A549 (cell line): ENCODE results near the gene CELF2.

Experiments
- NFE2L2 ChIP-seq: fragments of 150-350 bp; conservative IDR thresholded peaks from 2 replicates; pipeline ENCODE4 v1.6.1; 2014; ENCODE audit warnings: low read length
- PHF8 ChIP-seq: fragments of 200-600 bp; sonication (generic); IDR thresholded peaks from 2 replicates; pipeline ENCODE4 v1.6.1; 2016; ENCODE audit warnings: low read depth, mild to moderate bottlenecking, antibody characterized with exemption, moderate library complexity, borderline replicate concordance
- ZFP36 ChIP-seq: fragments of 450-650 bp; IDR thresholded peaks from 2 replicates; pipeline ENCODE4 v1.6.1; 2014; ENCODE audit warnings: borderline replicate concordance; ENCODE audit not compliant: partially characterized antibody
- TF ChIP-seq, protein P1 (sequence below): fragments of >200 bp; sonication (Bioruptor Twin); formaldehyde crosslinking; IDR thresholded peaks from 3 replicates; pipeline ENCODE4 v1.5.1; 2016
- TF ChIP-seq, protein P2 (sequence below): fragments of >200 bp; sonication (Bioruptor Twin); formaldehyde crosslinking; IDR thresholded peaks from 3 replicates; pipeline ENCODE4 v1.6.1; 2016

DNA sequence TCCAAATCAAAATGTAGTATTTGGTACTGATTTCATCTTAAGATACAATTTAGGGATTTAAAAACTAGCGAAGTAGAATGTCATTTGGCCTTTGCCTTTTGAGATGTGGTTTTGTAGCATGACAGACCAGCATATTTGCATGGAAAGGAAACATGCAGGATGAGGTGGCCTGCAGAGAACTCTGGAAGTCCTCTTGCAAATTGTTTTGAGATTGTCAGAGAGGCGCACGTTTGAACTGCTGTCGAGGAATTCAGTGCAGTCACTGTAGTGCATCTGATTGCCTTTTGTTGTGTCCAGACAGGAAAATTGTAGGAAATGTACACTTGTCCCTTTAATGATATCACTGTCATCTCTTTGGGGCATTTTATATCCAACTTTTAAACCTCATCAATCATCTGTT lies 136.7 kb downstream of the CELF2 start:
- TF ChIP-seq PHF8 (no peak), ZFP36 (no peak), NFE2L2 (no peak)
- TF ChIP-seq, protein P1, sequence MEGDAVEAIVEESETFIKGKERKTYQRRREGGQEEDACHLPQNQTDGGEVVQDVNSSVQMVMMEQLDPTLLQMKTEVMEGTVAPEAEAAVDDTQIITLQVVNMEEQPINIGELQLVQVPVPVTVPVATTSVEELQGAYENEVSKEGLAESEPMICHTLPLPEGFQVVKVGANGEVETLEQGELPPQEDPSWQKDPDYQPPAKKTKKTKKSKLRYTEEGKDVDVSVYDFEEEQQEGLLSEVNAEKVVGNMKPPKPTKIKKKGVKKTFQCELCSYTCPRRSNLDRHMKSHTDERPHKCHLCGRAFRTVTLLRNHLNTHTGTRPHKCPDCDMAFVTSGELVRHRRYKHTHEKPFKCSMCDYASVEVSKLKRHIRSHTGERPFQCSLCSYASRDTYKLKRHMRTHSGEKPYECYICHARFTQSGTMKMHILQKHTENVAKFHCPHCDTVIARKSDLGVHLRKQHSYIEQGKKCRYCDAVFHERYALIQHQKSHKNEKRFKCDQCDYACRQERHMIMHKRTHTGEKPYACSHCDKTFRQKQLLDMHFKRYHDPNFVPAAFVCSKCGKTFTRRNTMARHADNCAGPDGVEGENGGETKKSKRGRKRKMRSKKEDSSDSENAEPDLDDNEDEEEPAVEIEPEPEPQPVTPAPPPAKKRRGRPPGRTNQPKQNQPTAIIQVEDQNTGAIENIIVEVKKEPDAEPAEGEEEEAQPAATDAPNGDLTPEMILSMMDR, result no peak
- TF ChIP-seq, protein P2, sequence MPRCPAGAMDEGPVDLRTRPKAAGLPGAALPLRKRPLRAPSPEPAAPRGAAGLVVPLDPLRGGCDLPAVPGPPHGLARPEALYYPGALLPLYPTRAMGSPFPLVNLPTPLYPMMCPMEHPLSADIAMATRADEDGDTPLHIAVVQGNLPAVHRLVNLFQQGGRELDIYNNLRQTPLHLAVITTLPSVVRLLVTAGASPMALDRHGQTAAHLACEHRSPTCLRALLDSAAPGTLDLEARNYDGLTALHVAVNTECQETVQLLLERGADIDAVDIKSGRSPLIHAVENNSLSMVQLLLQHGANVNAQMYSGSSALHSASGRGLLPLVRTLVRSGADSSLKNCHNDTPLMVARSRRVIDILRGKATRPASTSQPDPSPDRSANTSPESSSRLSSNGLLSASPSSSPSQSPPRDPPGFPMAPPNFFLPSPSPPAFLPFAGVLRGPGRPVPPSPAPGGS, result no peak
